ENCODE measurements around the gene TTPAL.

DNA sequence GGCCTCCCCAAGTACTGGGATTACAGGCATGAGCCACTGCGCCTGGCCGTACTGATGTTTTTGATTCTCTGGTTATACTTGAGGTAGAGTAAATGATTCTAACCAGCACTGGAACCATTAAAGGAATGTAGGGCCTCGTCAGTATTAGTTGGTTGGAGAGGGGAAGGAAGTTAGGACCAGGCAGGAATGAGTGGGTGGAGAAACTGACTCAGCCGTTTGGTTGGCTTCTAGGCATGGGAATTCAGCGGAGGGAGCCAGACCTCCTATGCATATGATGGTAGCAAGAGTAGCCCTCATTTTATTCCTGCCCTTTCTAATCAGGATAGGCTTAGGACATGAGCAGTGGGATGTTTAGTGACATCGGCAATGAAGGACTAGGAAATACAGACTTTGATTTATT, 65.2 kb downstream of the TTPAL start:
- TF ChIP-seq CTCF (IDR thresholded peaks at IDR 0.05) (no peak), POLR2A (IDR thresholded peaks at IDR 0.05) (no peak)
